SH-SY5Y (cell line): ENCODE data around the gene TUBG2.

Source experiments
- GATA2 ChIP-seq: IDR thresholded peaks from 2 replicates; pipeline ENCODE4 v1.6.1; 2011; ENCODE audit warnings: mild to moderate bottlenecking, low read depth, low read length
- GATA3 ChIP-seq: IDR thresholded peaks from 2 replicates; pipeline ENCODE4 v1.6.1; 2011; ENCODE audit warnings: low read depth, mild to moderate bottlenecking, low read length, moderate library complexity

The TUBG2 gene

GRCh38 chr17:42673885-42674754, 15.0 kb downstream of the TUBG2 start:
- TF ChIP-seq GATA3 (no peak), GATA2 (no peak)

DNA sequence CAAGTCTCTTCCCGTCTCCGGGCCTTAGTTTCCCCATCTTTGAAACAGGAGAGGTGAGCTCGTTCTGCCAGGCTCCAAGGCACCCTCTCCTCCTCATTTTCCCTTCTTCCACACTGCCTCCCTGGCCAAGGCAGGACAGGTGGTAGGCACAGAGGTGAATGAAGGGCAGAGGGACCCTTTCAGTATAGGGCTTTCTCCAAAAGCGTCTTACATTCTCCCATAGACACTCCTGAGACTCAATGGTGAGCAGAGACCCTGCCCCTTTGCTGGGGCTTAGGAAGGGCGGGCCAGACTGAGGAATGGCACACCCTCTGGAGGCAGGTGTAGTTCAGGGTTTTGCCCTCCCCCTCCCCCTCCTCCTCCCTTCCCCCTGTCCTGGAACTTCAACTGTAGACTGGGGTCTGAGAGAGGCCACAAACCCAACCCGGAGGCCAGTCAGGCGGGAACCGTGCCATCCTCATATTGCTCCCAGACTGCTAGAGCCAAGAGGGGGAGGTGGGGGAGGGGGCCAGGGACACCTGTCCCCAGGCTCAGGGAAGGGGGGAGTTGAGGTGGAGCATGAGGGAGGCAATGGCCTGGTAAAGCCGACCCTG, 15.8 kb downstream of the TUBG2 start:
- TF ChIP-seq GATA3 = no peak
- TF ChIP-seq GATA2 = no peak

- TF ChIP-seq GATA3 (no peak), GATA2 (no peak)
Observed at GRCh38 chr17:42675348-42675964, 16.4 kb downstream of the TUBG2 start.

- TF ChIP-seq GATA2 (no peak), GATA3 (no peak)
Observed at GRCh38 chr17:42675965-42676423, 16.9 kb downstream of the TUBG2 start.

- TF ChIP-seq GATA3 (no peak), GATA2 (no peak)
Observed at GRCh38 chr17:42676424-42677011, 17.4 kb downstream of the TUBG2 start, which contains the start of gene PLEKHH3. TSS of gene PLEKHH3 (minus strand) at chr17:42676994. CDS start at chr17:42676563, 431 bp downstream.

GRCh38 chr17:42677012-42677857, 18.2 kb downstream of the TUBG2 start:
- TF ChIP-seq GATA2 = no peak
- no peak for TF ChIP-seq GATA3

DNA sequence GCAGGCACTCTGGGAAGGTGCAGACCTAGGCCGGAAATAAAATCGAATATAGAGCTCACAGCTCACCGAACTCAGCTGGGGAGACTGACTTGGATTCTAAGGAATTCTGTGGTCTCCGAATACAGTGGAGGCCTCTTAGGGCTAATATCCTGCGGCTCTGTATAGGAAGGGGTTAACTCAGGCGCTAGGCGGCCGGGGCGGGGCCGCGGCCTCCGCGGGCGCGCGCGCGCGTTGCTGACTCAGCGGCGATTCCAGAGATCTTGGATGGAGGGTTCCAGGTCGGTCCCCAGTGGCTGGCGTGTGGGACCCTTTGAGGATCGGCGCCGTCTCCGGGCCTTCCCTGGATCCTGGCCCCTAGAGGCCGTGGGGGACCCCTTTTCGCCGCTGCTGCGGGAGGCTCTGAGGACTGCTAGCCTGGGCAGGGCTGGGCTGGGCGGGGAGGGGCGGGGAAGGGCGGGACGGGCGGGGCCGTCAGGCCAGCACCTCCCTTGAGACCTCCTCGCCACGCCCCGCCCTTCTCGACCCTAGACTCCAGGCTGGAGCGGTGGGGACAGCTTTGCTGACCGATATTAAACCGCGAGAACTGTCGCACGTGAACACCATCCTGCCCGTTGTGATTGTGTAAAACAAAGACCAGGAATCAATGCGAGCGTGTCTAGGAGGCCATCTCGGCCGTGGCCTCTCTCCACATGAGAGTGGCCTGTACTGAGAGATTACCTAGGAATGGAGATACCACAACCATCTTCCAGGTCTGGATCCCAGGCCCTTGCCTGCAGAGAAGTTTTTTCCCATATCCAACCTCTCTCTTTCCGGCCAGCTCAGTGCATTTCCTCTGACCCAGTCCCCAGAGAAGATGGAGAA, 19.1 kb downstream of the TUBG2 start:
- no peak for TF ChIP-seq GATA3
- TF ChIP-seq GATA2 = 0 out of 2 replicates have a peak, but pooled peaks have one; percentile 32

DNA sequence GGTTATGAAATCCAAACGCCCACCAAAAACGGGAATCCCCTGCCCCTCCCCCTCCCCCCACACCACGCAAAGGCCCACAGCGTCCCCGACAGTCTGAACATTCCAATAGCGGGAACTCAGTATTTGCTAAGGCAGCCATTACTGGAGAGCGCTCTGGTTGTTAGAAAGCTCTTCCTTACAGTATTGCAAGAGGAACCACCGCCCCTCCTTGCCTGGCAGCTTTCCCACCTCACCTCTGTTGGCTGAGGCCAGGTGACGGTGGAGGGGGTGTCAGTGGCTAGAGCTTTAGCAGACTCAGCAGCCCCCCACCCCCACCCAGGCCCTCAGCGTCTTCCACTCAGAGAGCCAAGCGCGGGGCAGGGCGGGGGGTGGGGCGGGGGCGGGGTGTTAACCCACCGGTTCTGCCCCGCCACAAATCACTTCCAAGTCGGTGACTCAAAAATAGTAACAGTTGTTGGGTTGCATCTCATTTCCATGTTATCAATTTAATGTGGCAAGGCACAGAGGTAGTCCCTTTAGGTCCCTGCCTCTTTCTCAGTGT, 19.9 kb downstream of the TUBG2 start:
- TF ChIP-seq GATA2 (no peak), GATA3 (no peak)

GRCh38 chr17:42679492-42680330, 20.6 kb downstream of the TUBG2 start:
- TF ChIP-seq GATA2 = no peak
- no peak for TF ChIP-seq GATA3

GRCh38 chr17:42680331-42680808, 21.3 kb downstream of the TUBG2 start:
- no peak for TF ChIP-seq GATA3
- no peak for TF ChIP-seq GATA2
